SU-DHL-6 (cell line): ENCODE measurements around the gene PRKCZ.

Experiments
- H2AFZ ChIP-seq: fragments of 200-600 bp; sonication (generic); 2 replicates; pipeline ENCODE4 v1.6.1; 2014; ENCODE audit warnings: low read depth, mild to moderate bottlenecking, moderate library complexity, mixed read lengths, antibody characterized with exemption, low read length; ENCODE audit not compliant: severe bottlenecking
- H3F3A ChIP-seq: fragments of 200-600 bp; shearing (Covaris generic); 2 replicates; pipeline ENCODE4 v1.6.0; 2016; ENCODE audit warnings: antibody characterized with exemption, mild to moderate bottlenecking; ENCODE audit not compliant: insufficient read depth
- H3K27ac ChIP-seq: fragments of 200-600 bp; sonication (generic); 2 replicates; pipeline ENCODE4 v1.5.1; 2016; ENCODE audit warnings: low read depth, mild to moderate bottlenecking, low read length, moderate library complexity, mixed read lengths
- H3K27me3 ChIP-seq: fragments of 200-600 bp; sonication (generic), shearing (Covaris generic); 2 replicates; pipeline ENCODE4 v1.6.0; 2014; ENCODE audit warnings: mild to moderate bottlenecking, low read length
- H3K36me3 ChIP-seq: fragments of 200-600 bp; sonication (generic); 2 replicates; pipeline ENCODE4 v1.6.1; 2014; ENCODE audit warnings: mild to moderate bottlenecking, low read length, mixed read lengths
- H3K4me2 ChIP-seq: fragments of 300-600, 200-600 bp; shearing (Covaris generic), sonication (generic); 2 replicates; pipeline ENCODE4 v1.6.0; 2014; ENCODE audit warnings: low read length, low read depth, mild to moderate bottlenecking; ENCODE audit not compliant: poor library complexity, severe bottlenecking
- H3K4me3 ChIP-seq: fragments of 200-600 bp; sonication (generic); 2 replicates; pipeline ENCODE4 v1.5.1; 2014; ENCODE audit warnings: antibody characterized with exemption, low read length, mild to moderate bottlenecking, mixed read lengths; ENCODE audit not compliant: insufficient read depth, poor library complexity, severe bottlenecking
- H3K79me2 ChIP-seq: fragments of 200-600 bp; sonication (generic); 2 replicates; pipeline ENCODE4 v1.6.1; 2014; ENCODE audit warnings: mild to moderate bottlenecking, low read length, moderate library complexity; ENCODE audit not compliant: insufficient read depth
- H3K9ac ChIP-seq: fragments of 200-600 bp; sonication (generic); 2 replicates; pipeline ENCODE4 v1.7.0; 2014; ENCODE audit warnings: mild to moderate bottlenecking, low read length
- H3K9me2 ChIP-seq: fragments of 200-600 bp; sonication (generic); replicated peaks from 2 replicates; pipeline ENCODE4 v1.6.1; 2014; ENCODE audit warnings: low read length; ENCODE audit not compliant: insufficient read depth
- H3K9me3 ChIP-seq: fragments of 200-600 bp; sonication (generic); 2 replicates; pipeline ENCODE4 v1.6.1; 2014; ENCODE audit warnings: low read length, mixed read lengths; ENCODE audit not compliant: insufficient read depth
- H4K20me1 ChIP-seq: fragments of 200-600 bp; sonication (generic); 2 replicates; pipeline ENCODE4 v1.6.1; 2014; ENCODE audit warnings: low read depth, mild to moderate bottlenecking, antibody characterized with exemption, low read length, moderate library complexity, mixed read lengths
- EZH2phosphoT487 ChIP-seq: fragments of 200-600 bp; sonication (generic), shearing (Covaris generic); conservative IDR thresholded peaks from 2 replicates; pipeline ENCODE4 v1.6.1; 2018; ENCODE audit warnings: mild to moderate bottlenecking, antibody characterized with exemption, low read length, moderate library complexity, mixed read lengths
- TF ChIP-seq, protein P1 (sequence below): fragments of 200-600 bp; sonication (generic); IDR thresholded peaks from one replicate; pipeline ENCODE4 v1.5.1; 2017; ENCODE audit warnings: antibody characterized with exemption, mild to moderate bottlenecking, low read length, moderate library complexity; ENCODE audit not compliant: insufficient read depth, poor library complexity, severe bottlenecking

Gene PRKCZ

DNA sequence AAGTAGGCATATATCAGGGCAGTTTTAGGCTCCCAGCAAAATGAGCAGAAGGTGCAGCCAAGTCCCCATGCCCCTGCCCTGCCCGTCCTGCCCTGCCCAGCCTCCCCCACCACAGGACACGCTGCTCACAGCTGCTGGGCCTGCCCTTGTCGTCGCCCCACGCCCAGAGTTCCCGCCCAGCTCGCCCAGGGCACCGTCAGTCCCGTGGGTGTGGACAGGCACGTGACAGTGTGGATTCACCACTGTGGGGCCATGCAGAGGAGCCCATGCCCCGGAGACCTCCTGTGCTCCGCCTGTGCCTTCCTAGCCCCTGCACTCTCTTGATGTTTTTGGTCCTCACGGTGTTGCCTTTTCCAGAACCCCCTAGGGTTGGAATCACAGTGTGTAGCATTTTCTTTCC lies 137.4 kb downstream of the PRKCZ start:
- H3K36me3 ChIP-seq: no peaks in the 10 kb centered on the region
- no peak overlapping the region for H3K4me2 ChIP-seq
- H4K20me1 ChIP-seq: no peaks in the 10 kb centered on the region
- no peak for TF ChIP-seq EZH2phosphoT487
- TF ChIP-seq, protein P1, sequence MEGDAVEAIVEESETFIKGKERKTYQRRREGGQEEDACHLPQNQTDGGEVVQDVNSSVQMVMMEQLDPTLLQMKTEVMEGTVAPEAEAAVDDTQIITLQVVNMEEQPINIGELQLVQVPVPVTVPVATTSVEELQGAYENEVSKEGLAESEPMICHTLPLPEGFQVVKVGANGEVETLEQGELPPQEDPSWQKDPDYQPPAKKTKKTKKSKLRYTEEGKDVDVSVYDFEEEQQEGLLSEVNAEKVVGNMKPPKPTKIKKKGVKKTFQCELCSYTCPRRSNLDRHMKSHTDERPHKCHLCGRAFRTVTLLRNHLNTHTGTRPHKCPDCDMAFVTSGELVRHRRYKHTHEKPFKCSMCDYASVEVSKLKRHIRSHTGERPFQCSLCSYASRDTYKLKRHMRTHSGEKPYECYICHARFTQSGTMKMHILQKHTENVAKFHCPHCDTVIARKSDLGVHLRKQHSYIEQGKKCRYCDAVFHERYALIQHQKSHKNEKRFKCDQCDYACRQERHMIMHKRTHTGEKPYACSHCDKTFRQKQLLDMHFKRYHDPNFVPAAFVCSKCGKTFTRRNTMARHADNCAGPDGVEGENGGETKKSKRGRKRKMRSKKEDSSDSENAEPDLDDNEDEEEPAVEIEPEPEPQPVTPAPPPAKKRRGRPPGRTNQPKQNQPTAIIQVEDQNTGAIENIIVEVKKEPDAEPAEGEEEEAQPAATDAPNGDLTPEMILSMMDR: no peak
- no peaks in the 10 kb centered on the region for H3F3A ChIP-seq
- no peaks in the 10 kb centered on the region for H3K9me3 ChIP-seq
- no peak overlapping the region for H3K27ac ChIP-seq
- H2AFZ ChIP-seq: no peak overlapping the region
- no peak overlapping the region for H3K4me3 ChIP-seq
- no peak overlapping the region for H3K9ac ChIP-seq
- H3K79me2 ChIP-seq: no peaks in the 10 kb centered on the region
- H3K27me3 ChIP-seq: no peaks in the 10 kb centered on the region
- no peaks in the 10 kb centered on the region for H3K9me2 ChIP-seq

DNA sequence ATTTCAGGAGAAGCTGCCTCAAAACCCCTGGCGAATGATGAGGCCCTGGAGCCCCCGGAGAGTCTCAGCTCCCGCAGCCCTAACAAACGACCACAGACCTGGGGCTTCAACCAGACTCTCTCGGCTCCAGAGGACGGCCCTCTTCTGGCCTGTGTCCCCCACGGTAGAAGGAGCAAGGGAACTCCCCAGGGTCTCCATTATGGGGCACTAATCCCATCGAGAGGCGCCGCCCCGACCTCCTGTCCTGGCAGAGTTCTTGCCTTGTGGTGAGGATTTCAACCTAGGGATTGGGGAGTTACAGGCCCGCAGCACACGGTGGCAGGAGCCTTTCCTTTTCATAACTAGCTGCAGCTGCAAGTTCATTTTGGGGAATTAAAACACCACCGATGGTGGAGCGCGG lies 138.1 kb downstream of the PRKCZ start:
- no peaks in the 10 kb centered on the region for H3K9me2 ChIP-seq
- no peak for TF ChIP-seq EZH2phosphoT487
- TF ChIP-seq, protein P1: no peak
- H3K4me3 ChIP-seq: no peak overlapping the region
- H3K27ac ChIP-seq: no peak overlapping the region
- H3F3A ChIP-seq: no peaks in the 10 kb centered on the region
- no peaks in the 10 kb centered on the region for H3K9me3 ChIP-seq
- no peaks in the 10 kb centered on the region for H3K36me3 ChIP-seq
- no peaks in the 10 kb centered on the region for H4K20me1 ChIP-seq
- no peak overlapping the region for H2AFZ ChIP-seq
- H3K79me2 ChIP-seq: no peaks in the 10 kb centered on the region
- H3K9ac ChIP-seq: no peak overlapping the region
- H3K27me3 ChIP-seq: no peaks in the 10 kb centered on the region
- no peak overlapping the region for H3K4me2 ChIP-seq

DNA sequence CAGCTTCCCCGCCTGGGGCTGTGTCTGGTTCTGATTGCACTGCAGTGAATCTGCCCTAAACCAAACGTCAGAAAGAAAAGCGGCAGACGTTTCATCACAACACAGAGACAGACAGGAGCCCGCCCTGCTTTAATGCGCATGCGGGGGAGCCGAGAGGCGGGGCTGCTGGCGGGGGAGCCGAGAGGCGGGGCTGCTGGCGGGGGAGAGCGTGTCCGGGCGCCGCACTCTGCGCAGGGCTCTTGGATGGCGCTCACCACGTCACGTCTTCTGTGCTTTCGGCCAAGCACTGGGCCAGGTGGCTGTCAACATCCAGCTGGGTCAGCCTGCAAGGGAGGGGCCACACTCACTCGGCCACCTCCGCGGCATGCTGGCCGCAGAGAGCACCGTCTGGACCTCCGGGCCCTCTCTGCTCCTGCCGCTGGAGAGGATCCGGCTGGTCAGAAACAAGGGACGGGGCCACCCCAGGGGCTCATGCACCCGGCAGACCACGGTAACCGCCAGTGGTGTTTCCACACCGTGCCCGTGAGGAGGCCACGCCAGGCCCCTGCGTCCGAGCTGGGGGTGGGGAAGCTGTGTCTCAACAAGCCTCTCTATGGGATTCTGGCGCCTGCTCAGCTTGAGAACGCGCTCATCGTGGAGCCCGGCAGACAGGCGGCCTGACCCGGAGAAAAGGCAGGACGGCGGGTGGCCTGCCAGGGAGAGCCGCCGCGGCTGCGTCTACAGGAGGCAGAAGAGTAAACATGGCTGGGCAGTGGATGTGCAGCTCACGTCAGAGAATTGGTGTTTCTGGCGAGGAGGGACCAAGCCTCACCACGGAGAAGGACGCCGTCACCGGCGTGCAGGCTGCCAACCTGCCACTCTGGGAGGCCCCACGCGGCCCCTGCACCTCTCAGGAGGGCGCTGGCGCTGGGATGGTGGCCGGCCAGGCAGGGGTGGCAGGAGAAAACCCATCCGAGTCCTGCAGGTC lies 139.5 kb downstream of the PRKCZ start:
- H3K9me3 ChIP-seq: no peaks in the 10 kb centered on the region
- H3K79me2 ChIP-seq: no peaks in the 10 kb centered on the region
- no peaks in the 10 kb centered on the region for H4K20me1 ChIP-seq
- peak overlapping the region; percentile 32 for H3K4me3 ChIP-seq
- H3K27me3 ChIP-seq: no peaks in the 10 kb centered on the region
- H3K36me3 ChIP-seq: no peaks in the 10 kb centered on the region
- H3K27ac ChIP-seq: no peak overlapping the region
- H3K9me2 ChIP-seq: no peaks in the 10 kb centered on the region
- no peak for TF ChIP-seq EZH2phosphoT487
- TF ChIP-seq, protein P1: no peak
- H3F3A ChIP-seq: no peaks in the 10 kb centered on the region
- H3K4me2 ChIP-seq: peak overlapping the region; percentile 66
- peak overlapping the region; percentile 84 for H2AFZ ChIP-seq
- peak overlapping the region; percentile 51 for H3K9ac ChIP-seq
